Suprapubic skin (tissue), 4 donors: ENCODE results near the gene ANKMY1.

Experiments
- POLR2A ChIP-seq, 2 donors: fragments of 450-650 bp; IDR thresholded peaks; one replicate each; pipeline ENCODE4 v1.6.1; 2017; ENCODE audit warnings: antibody characterized with exemption in 2 of 2, mild to moderate bottlenecking in 2 of 2, moderate library complexity in 2 of 2
- POLR2AphosphoS5 ChIP-seq, 3 donors: sonication (generic); formaldehyde crosslinking; IDR thresholded peaks; one replicate each; pipeline ENCODE4 v1.6.1; 2017; ENCODE audit warnings: antibody characterized with exemption in 3 of 3
- TF ChIP-seq, protein P1 (sequence below), 2 donors: fragments of 200-600 bp in 1 of 2; fragments of 450-650 bp in 1 of 2; sonication (generic) in 1 of 2; IDR thresholded peaks; one replicate each; pipeline ENCODE4 v1.5.1; 2016 to 2019; ENCODE audit warnings: antibody characterized with exemption in 2 of 2, mild to moderate bottlenecking in 1 of 2, moderate library complexity in 1 of 2

DNA sequence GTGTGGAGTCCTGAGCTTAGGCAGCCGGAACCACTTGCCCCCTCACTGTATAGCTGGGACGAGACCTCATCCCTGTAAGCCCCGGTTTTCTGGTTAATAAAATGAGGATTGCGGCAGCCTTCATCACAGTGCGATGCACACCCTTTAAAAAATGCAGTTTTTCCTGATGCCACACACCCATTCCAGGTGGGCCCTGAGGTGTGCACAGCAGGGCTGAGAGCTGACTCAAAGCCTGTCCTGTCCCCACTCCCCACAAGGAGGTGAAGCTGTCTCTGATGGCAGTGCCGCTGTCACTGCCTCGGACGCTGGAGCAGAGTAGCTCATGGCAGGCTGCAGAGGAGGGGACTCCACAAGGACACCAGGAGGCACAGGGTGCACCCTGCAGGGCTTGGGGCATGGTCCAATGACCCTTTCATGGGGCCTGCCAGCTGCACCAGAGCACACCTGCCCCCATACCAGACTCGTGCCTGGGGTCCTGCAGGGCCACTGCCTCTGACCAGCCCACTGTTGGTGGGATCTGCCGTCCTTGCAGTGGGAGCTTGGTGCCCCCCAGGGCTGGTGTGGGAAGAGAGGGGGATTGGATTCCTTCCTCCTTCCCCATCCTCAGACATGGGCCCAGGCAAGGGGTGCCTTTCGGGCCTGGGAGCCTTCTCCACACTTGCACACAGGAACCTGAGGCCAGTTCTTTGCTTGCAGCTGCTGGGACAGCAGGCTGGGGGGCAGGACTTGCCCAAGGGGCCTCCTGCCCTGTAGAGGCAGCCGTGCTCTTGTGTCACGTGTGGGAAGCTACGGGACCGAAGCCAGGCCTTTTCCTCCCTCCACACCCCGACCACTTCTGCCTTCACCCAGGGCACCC, 99.5 kb downstream of the ANKMY1 start:
- TF ChIP-seq, protein P1, sequence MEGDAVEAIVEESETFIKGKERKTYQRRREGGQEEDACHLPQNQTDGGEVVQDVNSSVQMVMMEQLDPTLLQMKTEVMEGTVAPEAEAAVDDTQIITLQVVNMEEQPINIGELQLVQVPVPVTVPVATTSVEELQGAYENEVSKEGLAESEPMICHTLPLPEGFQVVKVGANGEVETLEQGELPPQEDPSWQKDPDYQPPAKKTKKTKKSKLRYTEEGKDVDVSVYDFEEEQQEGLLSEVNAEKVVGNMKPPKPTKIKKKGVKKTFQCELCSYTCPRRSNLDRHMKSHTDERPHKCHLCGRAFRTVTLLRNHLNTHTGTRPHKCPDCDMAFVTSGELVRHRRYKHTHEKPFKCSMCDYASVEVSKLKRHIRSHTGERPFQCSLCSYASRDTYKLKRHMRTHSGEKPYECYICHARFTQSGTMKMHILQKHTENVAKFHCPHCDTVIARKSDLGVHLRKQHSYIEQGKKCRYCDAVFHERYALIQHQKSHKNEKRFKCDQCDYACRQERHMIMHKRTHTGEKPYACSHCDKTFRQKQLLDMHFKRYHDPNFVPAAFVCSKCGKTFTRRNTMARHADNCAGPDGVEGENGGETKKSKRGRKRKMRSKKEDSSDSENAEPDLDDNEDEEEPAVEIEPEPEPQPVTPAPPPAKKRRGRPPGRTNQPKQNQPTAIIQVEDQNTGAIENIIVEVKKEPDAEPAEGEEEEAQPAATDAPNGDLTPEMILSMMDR (IDR thresholded peaks at IDR 0.05): no peak
- TF ChIP-seq POLR2AphosphoS5 (IDR thresholded peaks at IDR 0.05) (no peak), POLR2A (IDR thresholded peaks at IDR 0.05) (no peak)
